Calu3 (cell line): ENCODE measurements around the gene PIM2. TPM values are rescaled to one million over a fixed set of nuclear protein-coding genes. Genes with fewer than 3 reads are reported as not detected.
A peak's percentile ranks its signal among the peaks of the same experiment; 100 is the strongest.
"Not testable (repeated sequence)": the region's sequence is repeated elsewhere in the genome, so short reads cannot be mapped to it uniquely, and the experiment has no call there.

Experiments used
- BruUV-seq: library from RNA; stranded (reverse); fragments of 400-500 nt; replicated peaks from 2 replicates; lab custom pipeline; 2021; lab: Mats Ljungman, UMichigan
- CTCF ChIA-PET: fragments of 300-600 bp; sonication (Branson Sonifier 250); formaldehyde crosslinking; loops from one replicate; lab custom pipeline; 2022; ENCODE audit warnings: antibody characterized with exemption; lab: Charles Lee
- DNase-seq: peaks from one replicate; pipeline ENCODE4 v3.0.0; 2022
- H3K27ac Mint-ChIP-seq: one replicate; pipeline ENCODE4 v1.8.0; 2022; ENCODE audit warnings: mixed read lengths; ENCODE audit not compliant: unreplicated experiment
- H3K27me3 Mint-ChIP-seq: one replicate; pipeline ENCODE4 v1.8.0; 2022; ENCODE audit warnings: mixed read lengths; ENCODE audit not compliant: unreplicated experiment
- H3K36me3 Mint-ChIP-seq: one replicate; pipeline ENCODE4 v1.8.0; 2022; ENCODE audit warnings: mild to moderate bottlenecking, moderate library complexity, mixed read lengths; ENCODE audit not compliant: insufficient read depth, unreplicated experiment
- H3K4me1 Mint-ChIP-seq: one replicate; pipeline ENCODE4 v1.8.0; 2022; ENCODE audit warnings: mild to moderate bottlenecking, low read depth, mixed read lengths; ENCODE audit not compliant: unreplicated experiment
- H3K4me3 Mint-ChIP-seq: one replicate; pipeline ENCODE4 v1.8.0; 2022; ENCODE audit warnings: mild to moderate bottlenecking, low read depth, moderate library complexity, mixed read lengths; ENCODE audit not compliant: unreplicated experiment
- H3K9me3 Mint-ChIP-seq: one replicate; pipeline ENCODE4 v1.8.0; 2022; ENCODE audit warnings: low read depth, mixed read lengths; ENCODE audit not compliant: unreplicated experiment
- intact Hi-C: fragments of 100-400 bp; cut with micrococcal nuclease; formaldehyde crosslinking; loops from one replicate; pipeline ENCODE4 v1.10.0; 2022; ENCODE audit not compliant: unreplicated experiment
- total RNA-seq: library from RNA; stranded (reverse); gene quantifications from 2 replicates; pipeline ENCODE4 v1.2.3, GENCODE V29; 2022
- TF ChIP-seq, protein P1 (sequence below): fragments of 200-600 bp; IDR thresholded peaks from one replicate; pipeline ENCODE4 v1.8.0; 2022; ENCODE audit warnings: antibody characterized with exemption; ENCODE audit not compliant: unreplicated experiment

The PIM2 gene
- total RNA-seq, 1 experiment from 2014 or later = 13.9 TPM

DNA sequence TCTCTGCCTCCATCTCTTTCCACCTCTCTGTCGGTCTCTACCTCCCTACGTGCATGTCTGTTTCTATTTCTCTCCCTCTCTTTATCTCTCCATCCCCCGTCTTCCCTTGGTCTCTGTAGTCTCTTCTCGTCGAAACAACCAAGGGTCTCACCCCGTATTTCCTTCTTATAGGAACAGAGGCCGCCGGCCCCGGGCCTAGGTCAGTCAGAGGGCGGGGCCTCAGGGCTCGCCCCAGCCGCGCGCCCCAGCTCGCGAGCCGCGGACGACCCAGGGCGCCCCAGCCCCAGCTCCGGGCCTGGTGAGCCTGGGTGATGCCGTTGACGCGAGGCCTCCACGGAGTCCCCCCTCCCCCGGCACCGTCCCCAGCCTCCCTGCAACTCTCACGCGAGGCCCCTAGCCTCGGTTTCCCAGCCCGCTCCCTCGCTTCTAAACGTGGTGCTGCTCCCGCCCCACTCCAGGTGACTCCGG, 27.9 kb downstream of the PIM2 start:
- no TSS peak for BruUV-seq
- intact Hi-C loops = loop anchor here (10.0 kb wide), 1 partner anchor 56 kb away; the partner anchor contains the start of gene PCSK1N
- H3K4me1 Mint-ChIP-seq = peaks cover 14% of the 10 kb centered on the region

DNA sequence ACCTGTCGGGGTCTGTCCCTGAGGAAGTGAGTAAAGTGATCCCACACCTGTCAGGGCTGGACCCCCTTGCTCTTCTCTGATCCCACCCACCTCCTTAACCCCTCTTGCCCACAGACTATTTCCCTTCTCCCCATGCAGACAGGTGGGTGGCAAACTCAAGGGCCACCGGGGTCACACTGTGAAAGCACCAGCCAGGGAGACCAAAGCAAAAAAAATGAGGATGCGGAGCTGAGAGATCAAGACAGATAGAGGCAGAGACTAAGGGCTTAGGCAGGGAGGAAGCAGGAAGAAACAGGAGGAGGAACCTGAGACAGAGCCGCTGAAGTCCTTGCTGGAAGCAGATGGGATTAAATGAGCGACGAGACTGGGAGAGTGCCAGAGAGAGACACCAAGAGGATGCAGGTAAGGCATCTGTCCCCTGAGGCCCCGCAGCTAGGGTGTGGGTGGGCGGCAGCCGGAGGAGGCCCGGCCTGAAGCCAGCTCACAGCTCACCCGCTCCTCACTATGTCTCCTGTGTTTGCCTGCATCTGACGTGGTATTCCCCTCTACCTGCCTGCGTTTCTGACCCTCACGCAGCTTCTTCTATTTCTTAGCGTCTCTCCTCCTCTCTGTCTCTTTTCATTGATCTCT, 28.4 kb downstream of the PIM2 start:
- CTCF ChIA-PET = interaction anchor here (1.5 kb wide), 1 partner anchor 27 kb away, joined by 3 read pairs; no protein-coding TSS in a partner anchor
- peak overlapping the region; percentile 74 for H3K4me3 Mint-ChIP-seq
- H3K36me3 Mint-ChIP-seq = peaks cover 38% of the 10 kb centered on the region
- no peaks in the 10 kb centered on the region for H3K27me3 Mint-ChIP-seq
- no peak for DNase-seq
- intact Hi-C loops = loop anchor here (10.0 kb wide), 1 partner anchor 56 kb away; the partner anchor contains the start of gene PCSK1N
- peak overlapping the region; percentile 69 for H3K27ac Mint-ChIP-seq
- TF ChIP-seq, protein P1, sequence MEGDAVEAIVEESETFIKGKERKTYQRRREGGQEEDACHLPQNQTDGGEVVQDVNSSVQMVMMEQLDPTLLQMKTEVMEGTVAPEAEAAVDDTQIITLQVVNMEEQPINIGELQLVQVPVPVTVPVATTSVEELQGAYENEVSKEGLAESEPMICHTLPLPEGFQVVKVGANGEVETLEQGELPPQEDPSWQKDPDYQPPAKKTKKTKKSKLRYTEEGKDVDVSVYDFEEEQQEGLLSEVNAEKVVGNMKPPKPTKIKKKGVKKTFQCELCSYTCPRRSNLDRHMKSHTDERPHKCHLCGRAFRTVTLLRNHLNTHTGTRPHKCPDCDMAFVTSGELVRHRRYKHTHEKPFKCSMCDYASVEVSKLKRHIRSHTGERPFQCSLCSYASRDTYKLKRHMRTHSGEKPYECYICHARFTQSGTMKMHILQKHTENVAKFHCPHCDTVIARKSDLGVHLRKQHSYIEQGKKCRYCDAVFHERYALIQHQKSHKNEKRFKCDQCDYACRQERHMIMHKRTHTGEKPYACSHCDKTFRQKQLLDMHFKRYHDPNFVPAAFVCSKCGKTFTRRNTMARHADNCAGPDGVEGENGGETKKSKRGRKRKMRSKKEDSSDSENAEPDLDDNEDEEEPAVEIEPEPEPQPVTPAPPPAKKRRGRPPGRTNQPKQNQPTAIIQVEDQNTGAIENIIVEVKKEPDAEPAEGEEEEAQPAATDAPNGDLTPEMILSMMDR = no peak
- H3K4me1 Mint-ChIP-seq = peaks cover 14% of the 10 kb centered on the region
- no peaks in the 10 kb centered on the region for H3K9me3 Mint-ChIP-seq
- no TSS peak for BruUV-seq

More for the DNA sequence above, 27.9 kb downstream of the PIM2 start:
- Mint-ChIP-seq H3K4me3 (peak overlapping the region; percentile 74), H3K27me3 (no peaks in the 10 kb centered on the region), H3K36me3 (peaks cover 43% of the 10 kb centered on the region), H3K27ac (peak overlapping the region; percentile 69), H3K9me3 (no peaks in the 10 kb centered on the region)
- TF ChIP-seq, protein P1 = no peak
- CTCF ChIA-PET = interaction anchor here (0.7 to 1.5 kb wide), 5 partner anchors 9 to 67 kb away, joined by 3 to 4 read pairs (median 3); no protein-coding TSS in a partner anchor
- DNase-seq = no peak

DNA sequence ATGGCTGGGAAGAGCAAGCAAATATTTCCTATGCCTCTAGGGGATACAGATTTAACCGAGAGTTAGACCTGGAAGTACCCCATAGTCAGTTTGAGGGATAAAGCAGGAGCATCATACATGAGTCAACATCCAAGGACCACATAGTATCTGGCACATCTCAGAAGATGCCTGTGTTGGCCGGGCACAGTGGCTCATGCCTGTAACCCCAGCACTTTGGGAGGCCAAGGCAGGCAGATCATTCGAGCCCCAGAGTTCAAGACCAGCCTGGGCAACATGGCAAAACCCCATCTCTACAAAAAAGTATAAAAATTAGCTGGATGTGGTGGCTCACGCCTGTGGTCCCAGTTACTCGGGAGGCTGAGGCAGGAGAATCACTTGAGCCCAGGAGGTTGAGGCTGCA, 32.2 kb downstream of the PIM2 start:
- H3K9me3 Mint-ChIP-seq, H3K4me3 Mint-ChIP-seq, H3K27me3 Mint-ChIP-seq, H3K27ac Mint-ChIP-seq, CTCF ChIA-PET, DNase-seq, BruUV-seq, intact Hi-C loops: not testable (repeated sequence)
- Mint-ChIP-seq H3K4me1 (peaks cover 14% of the 10 kb centered on the region), H3K36me3 (peaks cover 18% of the 10 kb centered on the region)

DNA sequence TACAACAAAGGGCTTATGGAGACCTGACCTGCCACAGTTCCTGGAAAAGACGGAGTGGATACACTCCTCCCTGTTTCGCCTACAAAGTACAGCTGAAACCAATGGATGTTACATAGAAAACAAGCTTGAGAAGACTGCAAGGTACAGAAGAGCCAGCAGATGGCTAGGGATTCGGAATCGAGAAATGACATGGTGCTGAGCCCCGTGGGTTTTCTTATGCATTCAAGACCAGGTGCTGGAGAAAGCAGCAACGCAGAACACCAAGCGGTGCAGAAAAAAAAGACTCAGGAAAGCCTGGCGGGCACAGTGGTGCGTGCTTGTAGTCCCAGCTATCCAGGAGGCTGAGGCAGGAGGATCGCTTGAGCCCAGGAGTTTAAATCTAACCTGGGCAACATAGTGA, 35.1 kb downstream of the PIM2 start:
- Mint-ChIP-seq H3K36me3 (no peaks in the 10 kb centered on the region), H3K4me1 (no peaks in the 10 kb centered on the region), H3K9me3 (no peaks in the 10 kb centered on the region), H3K27ac (no peak overlapping the region), H3K27me3 (no peaks in the 10 kb centered on the region), H3K4me3 (no peak overlapping the region)
- CTCF ChIA-PET = no interaction called here
- no TSS peak for BruUV-seq
- no peak for DNase-seq
- intact Hi-C loops = no loop called here
- TF ChIP-seq, protein P1 = no peak

DNA sequence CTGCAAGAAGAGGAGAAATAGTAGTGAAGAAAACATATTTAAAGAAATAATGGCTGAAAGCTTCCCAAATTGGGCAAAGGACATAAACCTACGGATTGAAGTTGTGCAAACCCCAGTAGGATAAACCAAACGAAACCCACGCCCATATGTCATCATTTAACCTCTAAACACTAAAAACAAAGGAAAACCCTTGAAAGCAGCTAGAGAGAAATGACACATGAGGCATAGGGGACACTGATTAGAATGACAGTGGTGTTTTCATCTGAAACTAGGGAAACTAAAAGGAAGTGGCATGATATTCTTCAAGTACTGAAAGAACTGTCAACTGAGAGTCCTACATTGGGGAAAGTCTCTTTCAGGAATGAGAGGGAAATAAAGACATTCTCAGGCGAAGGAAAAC, 41.9 kb downstream of the PIM2 start:
- H3K4me1 Mint-ChIP-seq, H3K27me3 Mint-ChIP-seq, BruUV-seq, H3K9me3 Mint-ChIP-seq, H3K36me3 Mint-ChIP-seq, H3K27ac Mint-ChIP-seq, H3K4me3 Mint-ChIP-seq, CTCF ChIA-PET, intact Hi-C loops, DNase-seq: not testable (repeated sequence)

DNA sequence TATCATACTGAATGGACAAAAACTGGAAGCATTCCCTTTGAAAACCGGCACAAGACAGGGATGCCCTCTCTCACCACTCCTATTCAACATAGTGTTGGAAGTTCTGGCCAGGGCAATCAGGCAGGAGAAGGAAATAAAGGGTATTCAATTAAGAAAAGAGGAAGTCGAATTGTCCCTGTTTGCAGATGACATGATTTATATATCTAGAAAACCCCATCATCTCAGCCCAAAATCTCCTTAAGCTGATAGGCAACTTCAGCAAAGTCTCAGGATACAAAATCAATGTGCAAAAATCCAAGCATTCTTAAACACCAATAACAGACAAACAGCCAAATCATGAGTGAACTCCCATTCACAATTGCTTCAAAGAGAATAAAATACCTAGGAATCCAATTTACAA, 46.8 kb downstream of the PIM2 start:
- H3K4me1 Mint-ChIP-seq, intact Hi-C loops, DNase-seq, H3K27ac Mint-ChIP-seq, CTCF ChIA-PET, BruUV-seq, H3K9me3 Mint-ChIP-seq, H3K36me3 Mint-ChIP-seq, H3K4me3 Mint-ChIP-seq, H3K27me3 Mint-ChIP-seq: not testable (repeated sequence)
